NCI-H146 treated with DMSO at 0.1 percent for 48 hours (cell line): Measurements from ENCODE around the gene RBBP8NL.

Experiments used
- DNase-seq: peaks from one replicate; lab custom pipeline; 2025; ENCODE audit not compliant: unreplicated experiment; lab: John Stamatoyannopoulos, UW

Gene RBBP8NL, protein sequence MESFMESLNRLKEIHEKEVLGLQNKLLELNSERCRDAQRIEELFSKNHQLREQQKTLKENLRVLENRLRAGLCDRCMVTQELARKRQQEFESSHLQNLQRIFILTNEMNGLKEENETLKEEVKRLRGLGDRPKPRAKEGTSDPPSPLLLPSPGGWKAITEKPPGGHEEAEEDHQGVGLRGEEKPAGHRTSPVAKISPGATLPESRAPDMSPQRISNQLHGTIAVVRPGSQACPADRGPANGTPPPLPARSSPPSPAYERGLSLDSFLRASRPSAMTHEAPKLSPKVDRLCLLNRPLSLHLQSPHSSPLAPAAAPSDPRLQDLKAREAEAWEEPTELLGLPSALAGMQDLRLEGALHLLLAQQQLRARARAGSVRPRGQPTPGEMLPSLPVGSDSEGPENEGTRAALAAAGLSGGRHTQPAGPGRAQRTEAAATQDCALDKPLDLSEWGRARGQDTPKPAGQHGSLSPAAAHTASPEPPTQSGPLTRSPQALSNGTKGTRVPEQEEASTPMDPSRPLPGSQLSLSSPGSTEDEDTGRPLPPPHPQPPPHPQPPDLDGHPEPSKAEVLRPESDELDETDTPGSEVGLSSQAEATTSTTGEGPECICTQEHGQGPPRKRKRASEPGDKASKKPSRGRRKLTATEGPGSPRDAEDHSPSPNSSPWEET

GRCh38 chr20:62427172-62428001 is at the start of gene RBBP8NL:
RBBP8NL (minus strand) TSS chr20:62427539; CDS start chr20:62419647, 7,892 bp downstream.
- no peak for DNase-seq

DNA sequence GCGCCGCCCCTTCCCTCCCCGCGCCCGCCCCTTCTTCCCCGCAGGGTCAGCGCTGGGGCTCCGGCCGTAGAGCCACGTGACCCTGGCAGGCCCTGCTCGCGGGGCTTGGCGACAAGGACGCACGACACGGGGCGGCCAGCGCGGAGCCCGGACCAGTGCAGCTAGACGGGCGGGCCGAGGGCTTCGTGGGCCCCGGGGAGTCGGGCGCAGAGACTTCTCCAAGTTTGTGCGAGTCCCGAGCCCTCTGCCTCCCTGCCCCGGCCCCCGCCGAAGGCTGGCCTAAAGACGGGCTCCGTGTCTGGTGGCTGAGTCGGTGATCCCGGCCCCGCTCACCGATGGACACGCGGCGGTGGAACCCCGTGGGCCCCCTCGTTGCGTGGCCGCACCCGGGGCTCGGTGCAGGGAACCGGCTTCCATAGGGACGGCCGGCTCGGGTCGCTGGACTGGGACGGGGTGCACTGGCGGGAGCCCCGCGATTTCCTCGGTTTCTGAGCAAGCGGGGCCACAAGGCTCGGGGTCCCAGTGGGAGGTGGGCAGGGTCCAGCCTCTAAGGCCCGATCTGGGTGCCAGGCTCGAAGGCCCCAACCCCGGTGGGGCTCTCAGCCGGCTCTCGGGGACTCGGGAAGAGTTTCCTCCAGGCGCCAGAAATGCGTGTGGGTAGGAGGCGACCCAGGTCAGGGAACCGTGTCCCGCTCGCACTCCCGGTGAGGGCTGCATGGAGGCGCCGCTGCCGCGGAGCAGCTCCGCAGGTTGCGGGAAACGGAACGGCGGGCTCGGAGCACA is 48.9 kb upstream of the RBBP8NL start:
- DNase-seq: no peak

- no peak for DNase-seq
These were observed 48.4 kb upstream of the RBBP8NL start, which contains the start of gene GATA5 for GRCh38 chr20:62475772-62476055. GATA5 (minus strand) TSS chr20:62475995; CDS start chr20:62475521, 474 bp downstream.

GRCh38 chr20:62475027-62475771 is 47.9 kb upstream of the RBBP8NL start:
- no peak for DNase-seq

DNA sequence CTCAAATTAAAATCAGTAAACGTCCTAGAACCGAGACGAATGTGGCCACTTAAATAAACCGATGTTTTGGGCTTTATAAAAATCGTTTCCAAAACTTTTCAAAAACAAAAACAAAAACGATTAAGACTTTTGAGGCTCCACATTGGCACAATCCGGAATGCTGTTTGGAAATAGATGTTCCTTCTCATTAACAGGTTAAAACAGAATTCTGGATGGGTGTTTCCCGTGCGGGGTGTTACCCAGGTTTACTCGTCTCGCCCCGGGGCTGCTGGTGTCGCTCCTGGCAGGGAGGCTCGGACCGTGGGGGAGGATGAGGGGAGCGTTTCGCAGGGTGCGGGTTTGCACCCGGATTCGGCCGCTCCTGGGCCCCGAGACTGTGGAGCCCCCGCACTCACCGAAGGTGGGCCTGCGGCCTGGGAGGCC is 47.3 kb upstream of the RBBP8NL start:
- no peak for DNase-seq

- DNase-seq: no peak
These were observed 46.6 kb upstream of the RBBP8NL start for GRCh38 chr20:62473717-62474603.

- no peak for DNase-seq
These were observed 45.7 kb upstream of the RBBP8NL start for GRCh38 chr20:62472941-62473585.

GRCh38 chr20:62472138-62472940 is 45.0 kb upstream of the RBBP8NL start:
- no peak for DNase-seq

- DNase-seq: no peak
These were observed 43.1 kb upstream of the RBBP8NL start for GRCh38 chr20:62470459-62470858.

DNA sequence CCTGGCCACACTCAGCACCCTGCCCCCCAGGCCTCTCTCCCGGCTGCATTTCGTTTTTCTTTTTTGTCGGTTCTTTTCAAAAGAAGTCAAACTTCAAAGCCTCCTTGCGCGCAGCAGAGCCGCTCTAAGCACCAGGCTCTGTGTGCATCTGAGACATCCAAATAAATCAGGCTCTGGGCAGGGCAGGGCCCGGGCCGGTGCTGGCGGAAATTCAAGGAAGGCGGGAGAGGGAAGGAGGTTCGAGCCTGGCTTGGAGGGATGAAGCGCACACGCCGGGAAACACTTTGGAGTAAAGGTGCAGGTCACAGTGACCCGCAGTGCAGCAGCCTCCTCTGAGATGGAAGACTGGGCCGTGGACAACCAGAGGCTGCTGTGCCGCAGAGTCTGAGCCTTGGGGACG is 42.7 kb upstream of the RBBP8NL start:
- no peak for DNase-seq

GRCh38 chr20:62469352-62469751 is 42.0 kb upstream of the RBBP8NL start:
- no peak for DNase-seq

- no peak for DNase-seq
These were observed 39.6 kb upstream of the RBBP8NL start for GRCh38 chr20:62466806-62467537.

DNA sequence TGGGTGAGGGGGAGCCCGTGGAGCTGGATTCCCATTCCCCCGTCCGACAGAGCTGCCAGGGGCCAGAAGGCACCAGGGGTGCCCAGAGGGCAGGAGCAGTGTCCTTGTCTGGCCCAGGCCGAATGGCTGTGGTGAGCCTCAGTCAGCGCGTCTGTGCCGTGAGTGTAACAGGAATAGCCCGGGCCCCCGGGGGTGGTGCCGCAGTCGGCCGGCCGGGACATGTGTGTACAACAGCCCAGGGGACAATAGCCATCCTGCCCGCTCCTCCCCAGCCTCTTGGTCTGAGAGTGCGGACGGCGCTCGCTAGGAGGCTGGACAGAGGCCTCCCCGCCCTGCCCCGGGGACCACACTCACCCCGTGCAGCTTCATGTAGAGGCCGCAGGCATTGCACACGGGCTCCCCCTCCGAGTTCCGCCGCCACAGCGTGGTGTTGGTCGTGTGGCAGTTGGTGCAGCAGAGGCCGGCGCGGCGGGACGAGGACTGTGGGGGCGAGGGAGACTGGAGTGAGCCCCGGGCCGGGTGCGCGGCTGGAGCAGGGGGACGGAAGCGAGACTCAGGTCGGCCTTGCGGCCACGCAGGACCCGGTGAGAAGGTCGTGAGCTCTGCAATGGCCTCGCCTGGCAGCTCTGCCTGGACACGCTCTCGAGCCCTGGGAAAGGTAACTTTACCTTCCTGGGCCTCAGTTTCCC is 38.9 kb upstream of the RBBP8NL start:
- no peak for DNase-seq

- no peak for DNase-seq
These were observed 37.7 kb upstream of the RBBP8NL start for GRCh38 chr20:62464990-62465389.

DNA sequence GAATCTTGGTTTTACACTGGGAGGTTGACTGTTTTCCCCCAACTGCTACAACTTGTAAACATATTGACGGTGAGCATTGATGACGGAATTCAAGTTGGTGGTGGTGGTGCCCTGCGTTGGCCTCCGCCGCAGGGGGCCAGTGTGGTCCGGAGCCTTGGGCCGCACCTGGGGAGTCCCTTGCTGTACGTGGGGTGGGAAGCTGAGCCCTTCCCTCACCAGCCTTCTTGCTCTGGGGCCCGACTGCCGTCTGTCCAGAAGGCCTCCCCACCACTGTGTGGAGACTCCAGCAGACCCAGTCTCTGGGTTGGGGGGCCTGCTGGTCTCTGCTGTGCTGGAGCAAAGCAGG is 37.1 kb upstream of the RBBP8NL start:
- DNase-seq: no peak

DNA sequence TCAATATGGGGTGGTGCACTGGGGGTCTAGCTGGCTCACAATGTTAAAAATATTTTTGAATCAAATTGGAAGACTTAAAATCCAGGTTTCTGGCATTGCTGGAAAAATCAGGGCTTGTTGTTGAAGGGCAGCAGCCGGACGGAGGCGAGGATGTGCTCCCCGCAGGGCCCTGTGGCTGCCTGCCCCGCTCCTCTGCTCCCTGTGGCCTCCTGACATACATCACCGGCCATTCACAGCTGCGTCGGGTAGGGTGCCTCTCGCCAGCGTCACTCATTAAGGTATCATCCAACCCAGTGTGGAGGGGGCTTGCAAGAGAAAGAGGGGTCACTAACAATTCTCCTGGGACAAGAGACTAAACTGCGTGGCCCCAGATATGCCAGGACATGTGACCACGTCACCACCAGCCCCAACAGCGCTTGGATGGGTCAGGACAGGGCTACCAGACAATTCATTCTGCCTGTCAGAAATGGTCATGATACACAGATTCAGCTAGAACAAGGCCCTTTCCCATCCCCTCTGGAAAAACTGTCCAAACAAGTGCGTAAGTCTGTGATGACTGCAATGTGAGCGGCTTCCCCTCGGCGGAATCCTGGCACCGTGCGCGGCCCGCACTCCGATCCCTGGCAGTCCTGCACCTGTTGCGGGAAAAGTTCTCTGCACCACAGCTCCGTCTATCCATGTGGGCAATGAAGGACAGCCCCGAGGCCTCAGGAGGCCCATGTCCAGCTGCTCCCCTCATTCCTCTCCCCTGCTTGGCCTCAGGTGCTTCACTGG is 36.5 kb upstream of the RBBP8NL start:
- no peak for DNase-seq
